K562 (cell line): Measurements from ENCODE around the gene RAD51AP2. TPM values are rescaled to one million over a fixed set of nuclear protein-coding genes. Genes with fewer than 3 reads are reported as not detected.
A peak's percentile ranks its signal among the peaks of the same experiment; 100 is the strongest.

ENCODE experiments used
- ATF4 ChIP-seq: fragments of 450-650 bp; formaldehyde crosslinking; IDR thresholded peaks from 2 replicates; pipeline ENCODE4 v1.4.0; 2022; ENCODE audit warnings: mild to moderate bottlenecking, moderate library complexity
- CBFA2T3 ChIP-seq: fragments of 450-650 bp; IDR thresholded peaks from 2 replicates; pipeline ENCODE4 v1.6.1; 2017
- JUND ChIP-seq, 2 experiments: IDR thresholded peaks; 2 replicates in 1 of 2; 3 replicates in 1 of 2; pipeline ENCODE4 v1.6.1; 2011; ENCODE audit warnings: borderline replicate concordance in 2 of 2, low read depth in 2 of 2, low read length in 2 of 2, improper control_type of control experiment in 1 of 2, missing biosample characterization in 1 of 2, missing genetic modification characterization in 1 of 2, missing genetic modification reagents in 1 of 2
- LEF1 ChIP-seq: fragments of 450-650 bp; IDR thresholded peaks from 2 replicates; pipeline ENCODE4 v1.6.1; 2016; ENCODE audit warnings: mild to moderate bottlenecking
- NCOA6 ChIP-seq: fragments of 450-650 bp; IDR thresholded peaks from 2 replicates; pipeline ENCODE4 v1.6.1; 2017; ENCODE audit warnings: mild to moderate bottlenecking
- NR1H2 ChIP-seq: sonication (generic); formaldehyde crosslinking; IDR thresholded peaks from 2 replicates; pipeline ENCODE4 v1.4.0; 2020; ENCODE audit warnings: mild to moderate bottlenecking, missing genetic modification reagents
- REST ChIP-seq, 2 experiments: fragments of 450-650 bp; formaldehyde crosslinking in 1 of 2; IDR thresholded peaks; 2 replicates each; pipeline versions ENCODE4 v1.4.0 to v1.6.1; 2014 to 2020; ENCODE audit warnings: mild to moderate bottlenecking in 2 of 2, borderline replicate concordance in 1 of 2, low read depth in 1 of 2
- SFPQ ChIP-seq: fragments of 200-400 bp; formaldehyde crosslinking; IDR thresholded peaks from 2 replicates; pipeline ENCODE4 v1.6.1; 2017; ENCODE audit warnings: mild to moderate bottlenecking, low read depth, low read length, moderate library complexity
- SUPT5H ChIP-seq: fragments of 450-650 bp; IDR thresholded peaks from 2 replicates; pipeline ENCODE4 v1.6.1; 2016
- TGIF2 ChIP-seq: sonication (generic); formaldehyde crosslinking; IDR thresholded peaks from 2 replicates; pipeline ENCODE4 v1.8.1; 2022; ENCODE audit warnings: mild to moderate bottlenecking, missing genetic modification reagents, moderate library complexity
- ZBTB1 ChIP-seq: sonication (generic); formaldehyde crosslinking; IDR thresholded peaks from 2 replicates; pipeline ENCODE4 v1.8.1; 2023; ENCODE audit warnings: missing genetic modification reagents, low read depth, mild to moderate bottlenecking, borderline replicate concordance
- ZNF316 ChIP-seq: fragments of 450-650 bp; IDR thresholded peaks from 2 replicates; pipeline ENCODE4 v1.6.1; 2016
- ZNF668 ChIP-seq: fragments of 250-450 bp; sonication (Bioruptor Pico); IDR thresholded peaks from 2 replicates; pipeline ENCODE4 v1.8.0; 2022; ENCODE audit warnings: mild to moderate bottlenecking, inconsistent platforms
- ZNF75A ChIP-seq: fragments of 450-650 bp; formaldehyde crosslinking; IDR thresholded peaks from 2 replicates; pipeline ENCODE4 v1.4.0; 2020; ENCODE audit warnings: mild to moderate bottlenecking
- ZNF764 ChIP-seq: fragments of 250-450 bp; sonication (Bioruptor Pico); IDR thresholded peaks from 2 replicates; pipeline ENCODE4 v1.4.0; 2020; ENCODE audit warnings: low read depth, mild to moderate bottlenecking, moderate library complexity
- polyA plus RNA-seq, 8 experiments: library from polyadenylated mRNA; depleted of rRNA in 4 of 8; stranded (reverse) in 5 of 8; unstranded in 3 of 8; fragments of >200 nt; fragmentation: Nextera tagmentation in 2 of 8; fragmentation: Illumina TruSeq in 1 of 8; extraction: Ambion mirVana in 2 of 8; extraction: Trizol in 1 of 8; gene quantifications; 2 replicates each; pipeline versions ENCODE4 v1.2.1 to v1.2.3, GENCODE V29; 2011 to 2014; ENCODE audit warnings: inconsistent platforms in 1 of 8, missing spikeins in 1 of 8
- total RNA-seq, 7 experiments: library from RNA; depleted of rRNA in 6 of 7; stranded (reverse); fragments of >200 nt in 6 of 7; fragmentation: Illumina TruSeq in 2 of 7; extraction: Trizol in 2 of 7; gene quantifications; 2 replicates each; pipeline versions ENCODE4 v1.2.1 to v1.2.3, GENCODE V29; 2011 to 2021; ENCODE audit warnings: low replicate concordance in 1 of 7

Gene RAD51AP2
- total and polyA plus RNA-seq, 9 of the 15 experiments (the other 6 are each of a cell fraction or from before 2014, with no cell fraction given), result 0.01 to 0.04 (median 0.04) TPM; not detected in 6

- no peak for TF ChIP-seq REST (IDR thresholded peaks at IDR 0.05; ENCODE audit: borderline replicate concordance)
- TF ChIP-seq REST (CRISPR knock-in tag; IDR thresholded peaks at IDR 0.05; ENCODE audit: low read depth), result no peak
- no peak for TF ChIP-seq ZBTB1 (CRISPR knock-in tag)
- no peak for TF ChIP-seq ATF4
- peak; percentile 60; the same call in 1 of the 2 replicates for TF ChIP-seq SUPT5H
- no peak for TF ChIP-seq ZNF668
- TF ChIP-seq ZNF764 (CRISPR knock-in tag), result no peak
- no peak for TF ChIP-seq SFPQ
- TF ChIP-seq TGIF2 (CRISPR knock-in tag), result no peak
- no peak for TF ChIP-seq ZNF316
- no peak for TF ChIP-seq CBFA2T3
- no peak for TF ChIP-seq NR1H2 (CRISPR knock-in tag)
- TF ChIP-seq JUND (IDR thresholded peaks at IDR 0.05; ENCODE audit: borderline replicate concordance, low read depth, low read length), result no peak
- TF ChIP-seq JUND (tag; IDR thresholded peaks at IDR 0.05; ENCODE audit: borderline replicate concordance, low read depth, low read length), result no peak
- TF ChIP-seq NCOA6, result no peak
- 0 out of 2 replicates have a peak, but pooled peaks have one; percentile 37 for TF ChIP-seq LEF1
- TF ChIP-seq ZNF75A (CRISPR knock-in tag), result no peak
These were observed at the start of gene RAD51AP2 (continued) for GRCh38 chr2:17518212-17519154.
